HG02870 (cell line): ENCODE data around the gene NDUFS8.
A peak's percentile ranks its signal among the peaks of the same experiment; 100 is the strongest.
"Not testable (repeated sequence)": the region's sequence is repeated elsewhere in the genome, so short reads cannot be mapped to it uniquely, and the experiment has no call there.

Experiments used
- ATAC-seq: cut with Tn5 transposase; IDR thresholded peaks from one replicate; pipeline ENCODE4 v1.9.1; 2021; ENCODE audit warnings: mild to moderate bottlenecking, moderate library complexity; ENCODE audit not compliant: unreplicated experiment

The NDUFS8 gene

DNA sequence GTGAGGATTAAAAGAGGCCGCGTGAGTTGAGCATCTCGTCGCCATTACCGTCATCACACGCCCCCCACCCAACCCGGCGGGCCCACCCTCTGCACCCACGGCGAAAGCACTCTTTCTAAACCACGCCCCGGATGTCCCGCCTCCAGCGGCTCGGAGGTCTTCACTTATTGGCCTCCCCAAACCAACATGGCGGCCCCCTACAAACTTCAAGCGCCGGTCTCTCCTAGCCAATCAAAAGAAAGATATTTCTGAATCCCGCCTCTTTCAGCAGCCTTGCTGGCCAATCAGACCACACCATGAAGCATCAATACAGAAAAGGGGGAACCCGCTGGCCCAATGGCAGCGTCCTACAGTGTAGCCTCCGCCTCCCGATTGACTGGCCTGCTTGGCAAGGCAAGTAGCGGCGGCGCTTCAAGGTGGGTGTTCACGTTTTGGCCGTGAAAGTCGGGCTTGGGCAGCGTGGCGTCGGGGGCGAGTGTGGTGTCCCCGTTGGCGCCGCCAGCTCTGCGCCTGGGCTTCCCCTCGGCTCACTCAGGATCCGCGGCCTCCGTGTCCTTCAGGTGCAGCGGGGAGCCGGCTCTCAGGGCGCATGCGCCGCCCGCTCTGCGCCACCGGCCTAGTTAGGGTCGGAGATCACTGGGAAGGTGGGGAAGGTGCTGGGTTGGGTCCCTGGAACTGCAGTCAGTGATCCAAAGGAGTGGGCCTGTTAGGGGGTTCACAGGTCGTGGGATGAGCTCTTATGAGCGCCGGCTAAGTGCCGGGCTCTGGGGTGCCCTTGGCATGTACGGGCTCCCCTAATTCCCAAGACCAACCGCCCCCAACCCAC is at the start of gene NDUFS8:
Gene NDUFS8 (plus strand): TSS at position 364 of the 826 bp plus-strand sequence. CDS start 1,471 bp downstream, outside the sequence.
- ATAC-seq = peak; percentile 92

DNA sequence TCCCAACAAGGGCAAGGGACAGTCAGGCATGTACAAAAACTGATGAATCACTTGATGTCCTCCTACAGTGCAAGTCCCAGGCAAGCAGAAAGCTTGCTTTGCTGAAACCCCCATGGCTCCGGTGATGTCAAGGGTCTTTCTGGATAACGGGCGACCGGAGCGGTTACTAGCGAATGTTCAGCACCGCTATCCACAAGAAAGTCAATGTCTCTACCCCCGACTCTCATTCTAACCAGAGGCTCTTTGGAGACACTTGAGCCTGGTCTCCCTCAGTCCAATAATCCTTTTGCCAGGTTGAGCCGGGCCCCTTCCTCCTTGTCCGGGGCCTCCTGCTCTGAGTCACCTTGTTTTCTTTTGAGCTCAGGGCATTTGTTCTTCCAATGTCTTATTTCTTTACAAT is 49.3 kb upstream of the NDUFS8 start:
- not testable (repeated sequence) for ATAC-seq

GRCh38 chr11:67982255-67982857 is 48.1 kb upstream of the NDUFS8 start:
- ATAC-seq = not testable (repeated sequence)

GRCh38 chr11:67983951-67984350 is 46.5 kb upstream of the NDUFS8 start:
- ATAC-seq = no peak

DNA sequence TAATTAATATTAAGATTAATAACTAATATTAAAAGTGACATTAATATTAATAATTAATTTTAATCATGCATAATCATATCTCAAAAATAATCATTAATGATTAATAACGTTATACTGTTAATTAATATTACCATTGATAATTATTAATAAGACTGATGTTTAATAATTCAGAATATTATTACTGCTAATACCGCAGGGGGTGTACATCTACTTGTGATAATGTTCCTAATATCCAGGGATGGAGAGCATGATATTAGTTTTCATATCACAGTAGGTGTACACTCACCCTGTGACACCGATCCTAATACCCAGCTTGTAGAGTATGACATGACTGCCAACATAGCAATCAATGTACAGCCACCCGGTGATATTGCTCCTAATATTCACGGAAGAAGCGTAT is 45.2 kb upstream of the NDUFS8 start:
- ATAC-seq = not testable (repeated sequence)

DNA sequence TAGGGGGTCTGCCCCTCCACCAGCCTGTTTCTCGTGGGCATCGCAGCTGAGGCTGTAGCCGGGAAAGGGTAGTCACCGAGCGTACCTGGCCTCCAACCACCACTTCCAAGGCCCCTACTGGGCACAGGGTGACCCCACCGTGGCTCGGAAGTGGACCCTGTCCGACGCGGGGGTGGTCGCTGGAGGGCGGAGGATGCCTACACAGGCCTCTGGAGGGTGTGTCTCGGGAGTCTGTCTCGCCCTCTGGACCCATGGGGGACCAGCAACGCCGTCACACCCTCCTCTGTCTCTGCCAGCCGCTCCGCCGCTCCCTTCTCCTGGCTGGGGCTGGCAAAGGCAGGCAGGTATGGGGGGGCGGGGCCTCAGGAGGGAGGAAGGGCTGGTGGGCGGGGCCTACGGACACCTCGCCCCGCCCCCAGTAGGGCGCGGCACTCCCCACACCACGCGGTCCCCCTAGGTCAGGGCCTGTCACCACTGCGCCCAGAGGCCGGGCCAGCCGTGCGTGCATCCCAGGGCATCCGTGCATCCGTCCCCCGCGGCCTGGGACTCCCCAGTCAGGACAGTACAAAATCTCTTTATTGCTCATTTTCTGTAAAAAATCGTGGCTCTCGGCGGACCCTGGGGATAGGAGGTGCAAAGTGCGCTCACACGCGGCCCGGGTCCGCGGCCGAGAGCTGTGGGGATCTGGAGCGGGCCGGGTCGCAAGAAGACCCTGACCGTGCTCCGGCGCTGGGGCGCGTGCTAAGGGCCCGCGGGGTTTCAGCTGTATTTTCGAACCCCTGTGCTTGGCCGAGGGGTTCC is 39.7 kb upstream of the NDUFS8 start:
- not testable (repeated sequence) for ATAC-seq

- ATAC-seq = not testable (repeated sequence)
Measured at GRCh38 chr11:67991347-67992121, 38.9 kb upstream of the NDUFS8 start.

GRCh38 chr11:67993821-67994220 is 36.7 kb upstream of the NDUFS8 start:
- not testable (repeated sequence) for ATAC-seq

- ATAC-seq = not testable (repeated sequence)
Measured at GRCh38 chr11:67994387-67994786, 36.1 kb upstream of the NDUFS8 start.

- ATAC-seq = not testable (repeated sequence)
Measured at GRCh38 chr11:67995129-67995528, 35.4 kb upstream of the NDUFS8 start.

- ATAC-seq = not testable (repeated sequence)
Measured at GRCh38 chr11:67995579-67995978, 34.9 kb upstream of the NDUFS8 start.

DNA sequence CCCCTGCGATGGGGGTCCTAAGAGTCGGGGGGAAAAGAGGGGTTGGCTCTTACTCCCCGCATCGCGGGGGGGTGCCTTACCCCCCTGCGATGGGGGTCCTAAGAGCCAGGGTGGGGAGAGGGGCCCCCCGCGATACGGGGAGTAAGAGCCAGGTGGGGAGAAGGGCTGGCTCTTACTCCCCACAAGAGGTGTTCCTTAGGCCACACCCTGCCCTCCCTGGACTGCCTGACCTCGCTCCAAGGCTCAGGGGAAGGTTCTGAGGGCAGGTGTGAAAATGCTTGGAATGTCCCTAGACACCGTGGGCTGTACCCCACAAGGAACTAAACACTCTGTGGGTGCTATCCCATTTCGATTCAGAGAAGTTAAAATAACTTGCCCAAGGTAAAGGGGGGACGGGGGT is 34.4 kb upstream of the NDUFS8 start:
- no peak for ATAC-seq

DNA sequence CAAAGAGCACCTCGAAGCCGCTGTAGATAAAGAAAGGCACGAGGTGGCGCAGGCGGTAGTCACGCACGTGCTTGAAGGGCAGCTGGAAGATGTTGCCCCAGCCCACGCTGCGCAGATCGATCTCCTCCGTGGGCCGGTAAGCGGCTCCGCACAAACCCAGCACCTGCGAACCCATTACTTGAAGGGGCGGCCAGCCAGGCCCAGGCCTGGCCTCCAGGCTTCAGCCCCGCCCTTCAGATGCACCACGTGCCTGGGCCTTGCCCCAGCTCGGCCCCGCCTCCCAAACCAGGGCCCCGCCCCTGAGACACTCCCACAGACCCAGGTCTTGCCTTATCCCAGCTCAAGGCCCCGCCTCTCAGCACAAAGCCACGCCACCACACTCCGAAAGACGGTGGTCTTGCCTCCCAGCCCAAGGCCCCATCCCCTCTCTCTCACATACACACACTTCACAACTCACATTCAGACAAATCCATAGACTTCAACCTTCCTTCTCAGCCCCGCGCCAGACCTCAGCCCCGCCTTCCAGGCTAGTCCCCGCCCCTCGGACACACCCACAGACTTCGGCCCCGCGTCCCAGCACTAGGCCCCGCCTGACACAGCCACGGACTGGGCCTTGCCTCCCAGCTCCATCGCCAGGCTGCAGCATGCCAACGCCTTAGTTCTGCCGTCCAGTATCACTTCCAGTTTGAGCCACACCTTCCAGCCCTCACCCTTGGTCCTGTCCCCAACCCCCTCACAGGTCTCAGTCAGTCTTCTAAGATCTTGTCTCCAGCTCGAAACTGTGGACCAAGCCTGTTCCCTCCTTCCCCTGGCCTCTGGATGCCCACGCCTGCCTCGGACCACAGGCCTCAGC is 33.6 kb upstream of the NDUFS8 start:
- ATAC-seq = no peak

- ATAC-seq = no peak
Measured at GRCh38 chr11:67997475-67997921, 33.0 kb upstream of the NDUFS8 start.

DNA sequence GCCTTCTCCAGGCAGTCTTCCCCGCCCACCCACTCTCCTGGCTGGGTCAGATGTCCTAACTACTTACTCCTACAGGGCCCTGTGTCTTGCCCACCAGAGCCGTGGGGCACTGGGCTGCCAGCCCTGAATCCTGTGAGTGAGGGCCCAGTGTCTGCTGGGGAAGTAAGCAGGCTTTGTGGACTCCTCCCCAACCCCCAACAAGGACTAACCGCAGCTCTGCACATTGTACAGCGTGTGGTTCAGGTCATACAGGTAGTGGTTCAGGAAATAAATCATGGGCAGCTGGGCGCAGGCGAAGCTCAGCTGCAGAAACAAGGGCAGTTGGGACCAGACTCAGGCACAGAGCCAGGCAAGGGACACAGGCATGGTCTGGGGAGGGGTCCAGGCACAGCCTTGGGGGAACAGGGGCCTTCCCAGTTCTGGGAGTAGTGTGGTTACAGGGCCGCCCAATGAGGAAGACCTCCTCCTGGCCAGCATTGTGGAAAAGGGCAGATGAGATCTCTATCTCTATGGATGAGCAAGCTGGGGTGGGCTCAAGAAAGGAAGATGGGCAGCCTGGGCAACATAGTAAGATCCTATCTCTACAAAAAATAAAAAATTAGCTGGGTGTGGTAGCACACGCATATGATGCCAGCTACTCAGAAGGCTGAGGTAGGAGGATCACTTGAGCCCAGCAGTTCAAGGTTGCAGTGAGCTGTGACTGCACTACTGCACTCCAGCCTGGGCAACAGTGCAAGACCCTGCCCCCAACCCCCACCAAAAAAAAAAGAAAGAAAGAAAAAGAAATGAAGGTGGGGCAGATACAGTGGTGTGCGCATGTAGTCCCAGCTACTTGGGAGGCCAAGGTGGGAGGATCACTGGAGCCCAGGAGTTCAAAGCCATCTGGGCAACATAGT is 32.1 kb upstream of the NDUFS8 start:
- ATAC-seq = no peak

DNA sequence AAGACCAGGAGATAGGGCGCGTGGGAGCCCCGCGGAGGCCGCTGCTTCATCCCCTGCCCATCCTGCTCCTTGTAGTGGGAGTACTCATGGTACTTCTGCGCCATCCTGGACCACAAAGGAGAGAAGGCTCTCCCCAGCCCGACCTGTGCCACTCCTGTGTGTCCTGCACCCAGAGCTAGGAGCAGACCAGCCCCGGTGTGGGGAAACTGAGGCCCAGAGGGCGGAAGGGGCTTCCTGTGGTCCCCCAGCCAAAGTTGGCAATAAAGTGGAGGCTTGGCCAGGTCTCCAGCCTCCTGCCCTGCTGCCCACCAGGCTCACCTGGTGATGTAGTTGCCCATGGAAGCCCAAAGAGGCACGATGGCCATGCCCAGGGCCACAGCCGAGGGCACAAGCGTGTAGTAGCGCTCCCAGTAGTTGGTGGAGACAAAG is 31.3 kb upstream of the NDUFS8 start:
- no peak for ATAC-seq

GRCh38 chr11:67999704-68000103 is 30.8 kb upstream of the NDUFS8 start:
- no peak for ATAC-seq

- no peak for ATAC-seq
Measured at GRCh38 chr11:68002575-68002937, 27.9 kb upstream of the NDUFS8 start.
